DOHH2 (cell line): Measurements from ENCODE around the gene SNAP91.

Experiments used
- H3F3A ChIP-seq: fragments of 200-600 bp; sonication (generic), shearing (Covaris generic); 2 replicates; pipeline ENCODE4 v1.6.0; 2016; ENCODE audit warnings: antibody characterized with exemption, mild to moderate bottlenecking; ENCODE audit not compliant: control insufficient read depth, insufficient read depth
- H3K27ac ChIP-seq: fragments of 200-600 bp; sonication (generic); 2 replicates; pipeline ENCODE4 v1.5.1; 2014; ENCODE audit warnings: low read depth, mild to moderate bottlenecking, low read length, moderate library complexity
- H3K27me3 ChIP-seq: fragments of 200-600 bp; sonication (generic); 2 replicates; pipeline ENCODE4 v1.6.1; 2014; ENCODE audit warnings: mild to moderate bottlenecking, low read length, mixed read lengths; ENCODE audit not compliant: control insufficient read depth
- H3K36me3 ChIP-seq: fragments of 200-600 bp; sonication (generic); 2 replicates; pipeline ENCODE4 v1.6.1; 2014; ENCODE audit warnings: mild to moderate bottlenecking, low read length, moderate library complexity, mixed read lengths; ENCODE audit not compliant: control insufficient read depth
- H3K4me1 ChIP-seq: fragments of 200-600 bp; sonication (generic); 2 replicates; pipeline ENCODE4 v1.6.1; 2014; ENCODE audit warnings: mild to moderate bottlenecking, low read length, mixed read lengths; ENCODE audit not compliant: control insufficient read depth
- H3K4me2 ChIP-seq: fragments of 200-600 bp; sonication (generic); 2 replicates; pipeline ENCODE4 v1.6.0; 2014; ENCODE audit warnings: mild to moderate bottlenecking, low read length, moderate library complexity
- H3K4me3 ChIP-seq: fragments of 200-600 bp; sonication (generic); 2 replicates; pipeline ENCODE4 v1.5.1; 2014; ENCODE audit warnings: mild to moderate bottlenecking, low read length, mixed read lengths
- H3K79me2 ChIP-seq: fragments of 200-600 bp; sonication (generic); 2 replicates; pipeline ENCODE4 v1.6.1; 2014; ENCODE audit warnings: mild to moderate bottlenecking, low read length, mixed read lengths; ENCODE audit not compliant: control insufficient read depth
- H3K9me2 ChIP-seq: fragments of 200-600 bp; sonication (generic); replicated peaks from 2 replicates; pipeline ENCODE4 v1.6.1; 2014; ENCODE audit warnings: mild to moderate bottlenecking, low read length, mixed read lengths; ENCODE audit not compliant: control insufficient read depth
- H3K9me3 ChIP-seq: fragments of 200-600 bp; sonication (generic); 2 replicates; pipeline ENCODE4 v1.6.1; 2014; ENCODE audit warnings: antibody characterized with exemption, low read length, mixed read lengths; ENCODE audit not compliant: control insufficient read depth, insufficient read depth
- H4K20me1 ChIP-seq: fragments of 200-600 bp; sonication (generic); 2 replicates; pipeline ENCODE4 v1.6.0; 2014; ENCODE audit warnings: low read depth, mild to moderate bottlenecking, antibody characterized with exemption, low read length, moderate library complexity; ENCODE audit not compliant: control insufficient read depth, insufficient read depth
- EZH2phosphoT487 ChIP-seq: fragments of 200-600 bp; sonication (generic); IDR thresholded peaks from 2 replicates; pipeline ENCODE4 v1.6.1; 2017; ENCODE audit warnings: borderline replicate concordance, mild to moderate bottlenecking, antibody characterized with exemption, low read length, moderate library complexity, mixed read lengths
- TF ChIP-seq, protein P1 (sequence below): fragments of 200-600 bp; sonication (generic); IDR thresholded peaks from one replicate; pipeline ENCODE4 v1.5.1; 2014; ENCODE audit warnings: antibody characterized with exemption, mild to moderate bottlenecking, low read depth, low read length; ENCODE audit not compliant: poor library complexity, severe bottlenecking

The SNAP91 gene, protein sequence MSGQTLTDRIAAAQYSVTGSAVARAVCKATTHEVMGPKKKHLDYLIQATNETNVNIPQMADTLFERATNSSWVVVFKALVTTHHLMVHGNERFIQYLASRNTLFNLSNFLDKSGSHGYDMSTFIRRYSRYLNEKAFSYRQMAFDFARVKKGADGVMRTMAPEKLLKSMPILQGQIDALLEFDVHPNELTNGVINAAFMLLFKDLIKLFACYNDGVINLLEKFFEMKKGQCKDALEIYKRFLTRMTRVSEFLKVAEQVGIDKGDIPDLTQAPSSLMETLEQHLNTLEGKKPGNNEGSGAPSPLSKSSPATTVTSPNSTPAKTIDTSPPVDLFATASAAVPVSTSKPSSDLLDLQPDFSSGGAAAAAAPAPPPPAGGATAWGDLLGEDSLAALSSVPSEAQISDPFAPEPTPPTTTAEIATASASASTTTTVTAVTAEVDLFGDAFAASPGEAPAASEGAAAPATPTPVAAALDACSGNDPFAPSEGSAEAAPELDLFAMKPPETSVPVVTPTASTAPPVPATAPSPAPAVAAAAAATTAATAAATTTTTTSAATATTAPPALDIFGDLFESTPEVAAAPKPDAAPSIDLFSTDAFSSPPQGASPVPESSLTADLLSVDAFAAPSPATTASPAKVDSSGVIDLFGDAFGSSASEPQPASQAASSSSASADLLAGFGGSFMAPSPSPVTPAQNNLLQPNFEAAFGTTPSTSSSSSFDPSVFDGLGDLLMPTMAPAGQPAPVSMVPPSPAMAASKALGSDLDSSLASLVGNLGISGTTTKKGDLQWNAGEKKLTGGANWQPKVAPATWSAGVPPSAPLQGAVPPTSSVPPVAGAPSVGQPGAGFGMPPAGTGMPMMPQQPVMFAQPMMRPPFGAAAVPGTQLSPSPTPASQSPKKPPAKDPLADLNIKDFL

DNA sequence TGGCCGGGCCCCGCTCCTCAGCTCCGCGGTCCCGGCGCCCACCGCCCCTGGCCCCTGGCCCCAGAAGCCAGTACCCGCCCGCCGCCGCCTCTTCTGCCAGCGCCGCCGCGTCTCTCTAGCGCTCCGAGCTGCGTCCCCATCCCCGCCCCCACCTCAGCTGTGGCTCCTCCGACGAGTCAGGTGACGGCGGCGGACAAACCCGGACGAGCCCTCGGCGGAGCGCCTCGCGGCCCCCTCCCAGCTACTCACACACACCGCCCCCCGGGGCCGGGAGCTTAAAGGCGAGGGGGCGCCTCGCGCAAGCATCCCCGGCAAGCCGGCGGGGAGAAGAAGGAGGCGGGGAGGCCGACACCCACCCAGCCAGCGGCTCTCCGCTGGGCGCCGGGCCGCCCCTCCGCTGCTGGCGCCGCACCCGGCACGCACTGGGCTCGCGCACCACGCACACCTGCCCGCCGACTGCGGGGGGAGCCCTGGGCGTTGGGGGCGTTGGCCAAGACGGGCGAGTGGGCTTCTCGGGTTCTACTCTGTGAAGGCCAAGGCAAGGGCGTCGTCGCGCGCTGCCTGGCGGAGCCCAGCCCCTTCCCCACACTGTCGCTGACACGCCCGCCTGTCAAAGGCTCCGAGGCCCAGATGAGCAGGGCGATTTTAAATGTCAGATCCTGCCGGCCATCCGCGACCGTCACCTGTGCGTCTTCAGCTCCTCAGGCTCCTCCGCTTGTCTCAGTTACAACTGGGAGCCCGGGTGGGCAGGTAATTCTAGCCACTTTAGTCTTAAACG lies at the start of gene SNAP91:
Gene SNAP91 (minus strand): TSS at position 132 of the 778 bp plus-strand sequence. CDS start 1,174 bp downstream, outside the sequence.
- Histone ChIP-seq H3K36me3 (no peaks in the 10 kb centered on the region), H4K20me1 (no peaks in the 10 kb centered on the region), H3K4me1 (no peaks in the 10 kb centered on the region), H3K27me3 (no peaks in the 10 kb centered on the region), H3K4me3 (no peak within 1 kb of the TSS), H3F3A (no peaks in the 10 kb centered on the region), H3K9me3 (no peaks in the 10 kb centered on the region; the same call in 1 of the 2 replicates), H3K27ac (no peak within 1 kb of the TSS), H3K4me2 (no peak within 1 kb of the TSS), H3K9me2 (no peaks in the 10 kb centered on the region), H3K79me2 (no peaks in the 10 kb centered on the region)
- TF ChIP-seq, protein P1, sequence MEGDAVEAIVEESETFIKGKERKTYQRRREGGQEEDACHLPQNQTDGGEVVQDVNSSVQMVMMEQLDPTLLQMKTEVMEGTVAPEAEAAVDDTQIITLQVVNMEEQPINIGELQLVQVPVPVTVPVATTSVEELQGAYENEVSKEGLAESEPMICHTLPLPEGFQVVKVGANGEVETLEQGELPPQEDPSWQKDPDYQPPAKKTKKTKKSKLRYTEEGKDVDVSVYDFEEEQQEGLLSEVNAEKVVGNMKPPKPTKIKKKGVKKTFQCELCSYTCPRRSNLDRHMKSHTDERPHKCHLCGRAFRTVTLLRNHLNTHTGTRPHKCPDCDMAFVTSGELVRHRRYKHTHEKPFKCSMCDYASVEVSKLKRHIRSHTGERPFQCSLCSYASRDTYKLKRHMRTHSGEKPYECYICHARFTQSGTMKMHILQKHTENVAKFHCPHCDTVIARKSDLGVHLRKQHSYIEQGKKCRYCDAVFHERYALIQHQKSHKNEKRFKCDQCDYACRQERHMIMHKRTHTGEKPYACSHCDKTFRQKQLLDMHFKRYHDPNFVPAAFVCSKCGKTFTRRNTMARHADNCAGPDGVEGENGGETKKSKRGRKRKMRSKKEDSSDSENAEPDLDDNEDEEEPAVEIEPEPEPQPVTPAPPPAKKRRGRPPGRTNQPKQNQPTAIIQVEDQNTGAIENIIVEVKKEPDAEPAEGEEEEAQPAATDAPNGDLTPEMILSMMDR = no peak
- TF ChIP-seq EZH2phosphoT487 = no peak

DNA sequence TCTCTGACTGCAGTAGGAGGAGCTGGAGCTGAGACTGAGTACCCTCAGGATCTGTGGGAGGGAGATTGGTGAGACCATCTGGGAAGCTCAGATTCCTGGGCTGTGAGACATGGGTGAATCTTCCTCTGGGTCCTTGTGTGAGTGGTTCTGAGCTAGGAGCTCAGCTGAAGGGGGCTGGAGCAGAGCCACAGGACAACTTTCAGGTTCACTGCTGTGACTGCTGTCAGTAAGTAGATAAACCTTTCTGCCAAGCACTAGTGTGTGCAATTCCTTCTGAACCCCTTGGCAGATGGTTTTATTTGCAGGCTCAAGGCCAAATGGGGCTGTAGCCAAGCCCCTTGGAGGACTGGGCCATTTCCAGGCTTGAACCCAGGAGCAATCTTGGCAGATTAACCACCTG lies 49.6 kb upstream of the SNAP91 start:
- H3K36me3 ChIP-seq = no peaks in the 10 kb centered on the region
- no peaks in the 10 kb centered on the region for H3F3A ChIP-seq
- H3K79me2 ChIP-seq = no peaks in the 10 kb centered on the region
- H3K27me3 ChIP-seq = no peaks in the 10 kb centered on the region
- TF ChIP-seq, protein P1 = no peak
- no peak overlapping the region for H3K4me2 ChIP-seq
- no peaks in the 10 kb centered on the region for H3K9me2 ChIP-seq
- no peaks in the 10 kb centered on the region for H4K20me1 ChIP-seq
- H3K4me1 ChIP-seq = no peaks in the 10 kb centered on the region
- no peak overlapping the region for H3K4me3 ChIP-seq
- H3K27ac ChIP-seq = no peak overlapping the region
- no peaks in the 10 kb centered on the region; the same call in 1 of the 2 replicates for H3K9me3 ChIP-seq

DNA sequence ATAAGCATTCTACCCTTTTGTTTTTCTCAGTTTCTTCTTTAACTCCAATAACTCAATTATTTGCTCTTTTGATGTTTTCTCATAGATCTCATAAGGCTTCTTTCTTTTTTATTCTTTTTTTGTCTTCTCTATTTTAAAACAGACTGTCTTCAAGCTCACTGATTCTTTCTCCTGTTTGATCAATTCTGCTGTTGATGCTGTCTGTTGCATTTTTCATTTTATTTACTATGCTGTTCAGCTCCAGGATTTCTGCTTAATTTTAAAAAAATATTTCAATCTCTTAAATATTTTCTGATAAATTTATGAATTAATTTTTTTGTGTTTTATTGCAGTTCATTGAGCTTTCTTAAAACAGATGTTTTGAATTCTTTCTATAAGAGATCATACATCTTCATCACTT lies 48.1 kb upstream of the SNAP91 start:
- Histone ChIP-seq H4K20me1 (no peaks in the 10 kb centered on the region), H3K27me3 (no peaks in the 10 kb centered on the region), H3K79me2 (no peaks in the 10 kb centered on the region), H3K9me3 (no peaks in the 10 kb centered on the region; the same call in 1 of the 2 replicates), H3K27ac (no peak overlapping the region), H3K4me2 (no peak overlapping the region), H3K36me3 (no peaks in the 10 kb centered on the region), H3F3A (no peaks in the 10 kb centered on the region), H3K4me1 (no peaks in the 10 kb centered on the region), H3K9me2 (no peaks in the 10 kb centered on the region), H3K4me3 (no peak overlapping the region)
- TF ChIP-seq, protein P1 = no peak
